Caco-2 (cell line): ENCODE measurements around the gene MIGA1. TPM values are rescaled to one million over a fixed set of nuclear protein-coding genes. Genes with fewer than 3 reads are reported as not detected.
"Not testable (repeated sequence)": the region's sequence is repeated elsewhere in the genome, so short reads cannot be mapped to it uniquely, and the experiment has no call there.

Experiments used
- BruUV-seq: library from RNA; stranded (reverse); fragments of 400-500 nt; replicated peaks from 2 replicates; lab custom pipeline; 2021; lab: Mats Ljungman, UMichigan
- CTCF ChIA-PET: fragments of 300-600 bp; sonication (Branson Sonifier 250); formaldehyde crosslinking; loops from one replicate; lab custom pipeline; 2022; ENCODE audit warnings: antibody characterized with exemption; lab: Charles Lee
- POLR2A ChIA-PET: fragments of 300-600 bp; sonication (Branson Sonifier 250); formaldehyde crosslinking; loops from one replicate; lab custom pipeline; 2022; ENCODE audit warnings: antibody characterized with exemption; lab: Charles Lee
- DNase-seq, 2 experiments: peaks; one replicate each; pipeline versions ENCODE4 v3.0.0 to v3.0.0-alpha.2; 2020 to 2022
- H3K27me3 ChIP-seq: replicated peaks from 2 replicates; pipeline ENCODE4 v1.6.0; 2011; ENCODE audit warnings: low read length; ENCODE audit not compliant: control insufficient read depth, insufficient read depth
- H3K36me3 ChIP-seq: 2 replicates; pipeline ENCODE4 v1.5.1; 2011; ENCODE audit warnings: low read length; ENCODE audit not compliant: control insufficient read depth, insufficient read depth
- H3K4me1 ChIP-seq: fragments of 250-450 bp; sonication (Bioruptor Pico); 2 replicates; pipeline ENCODE4 v1.5.1; 2020; ENCODE audit warnings: mild to moderate bottlenecking
- H3K4me3 ChIP-seq: 2 replicates; pipeline ENCODE4 v1.5.1; 2011; ENCODE audit warnings: low read depth, mild to moderate bottlenecking, control low read depth, low read length
- H3K9me3 ChIP-seq: fragments of 250-450 bp; sonication (Bioruptor Pico); 2 replicates; pipeline ENCODE4 v1.5.1; 2020; ENCODE audit warnings: mild to moderate bottlenecking, moderate library complexity
- H3K27ac Mint-ChIP-seq: one replicate; pipeline ENCODE4 v1.8.0; 2022; ENCODE audit warnings: mixed read lengths; ENCODE audit not compliant: unreplicated experiment
- H3K27me3 Mint-ChIP-seq: one replicate; pipeline ENCODE4 v1.8.0; 2022; ENCODE audit warnings: mixed read lengths; ENCODE audit not compliant: insufficient read depth, unreplicated experiment
- H3K36me3 Mint-ChIP-seq: one replicate; pipeline ENCODE4 v1.8.0; 2022; ENCODE audit warnings: mild to moderate bottlenecking, mixed read lengths; ENCODE audit not compliant: insufficient read depth, unreplicated experiment
- H3K4me1 Mint-ChIP-seq: one replicate; pipeline ENCODE4 v1.8.0; 2022; ENCODE audit warnings: low read depth, mixed read lengths; ENCODE audit not compliant: unreplicated experiment
- H3K4me3 Mint-ChIP-seq: one replicate; pipeline ENCODE4 v1.8.0; 2022; ENCODE audit warnings: mild to moderate bottlenecking, moderate library complexity, mixed read lengths; ENCODE audit not compliant: unreplicated experiment
- H3K9me3 Mint-ChIP-seq: one replicate; pipeline ENCODE4 v1.8.0; 2022; ENCODE audit warnings: mixed read lengths; ENCODE audit not compliant: unreplicated experiment
- intact Hi-C: fragments of 100-400 bp; cut with micrococcal nuclease; formaldehyde crosslinking; loops from one replicate; pipeline ENCODE4 v1.10.0; 2022; ENCODE audit not compliant: unreplicated experiment
- total RNA-seq: library from RNA; stranded (reverse); gene quantifications from 2 replicates; pipeline ENCODE4 v1.2.3, GENCODE V29; 2022
- TF ChIP-seq, protein P1 (sequence below), 2 experiments: fragments of 200-600 bp in 1 of 2; IDR thresholded peaks; 1 replicate in 1 of 2; 2 replicates in 1 of 2; pipeline versions ENCODE4 v1.5.1 to v1.8.0; 2011 to 2022; ENCODE audit warnings: antibody characterized with exemption in 1 of 2, control low read depth in 1 of 2, inconsistent platforms in 1 of 2, low read depth in 1 of 2, low read length in 1 of 2, mild to moderate bottlenecking in 1 of 2, moderate library complexity in 1 of 2; ENCODE audit not compliant: insufficient read depth in 1 of 2, severe bottlenecking in 1 of 2, unreplicated experiment in 1 of 2

The MIGA1 gene
- total RNA-seq, 1 experiment from 2014 or later, result 12.0 TPM

DNA sequence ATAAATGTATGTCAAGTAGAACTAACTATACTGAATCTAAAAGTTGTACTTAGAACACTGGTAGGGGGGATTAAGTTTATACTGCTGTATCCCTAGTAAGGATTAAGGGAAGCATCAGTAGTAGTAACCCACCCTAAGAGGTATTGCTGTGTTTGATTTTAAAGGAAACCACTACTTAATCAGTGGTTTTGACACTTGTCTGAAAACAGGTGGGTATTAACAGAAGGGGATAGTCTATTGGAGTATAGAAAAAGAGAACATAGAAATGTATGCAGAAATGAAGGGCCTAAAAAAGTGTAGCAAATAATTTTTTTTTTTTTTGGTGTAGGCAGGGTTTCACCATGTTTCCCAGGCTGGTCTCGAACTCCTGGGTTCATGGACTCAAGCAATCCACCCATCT lies 2.2 kb downstream of the MIGA1 start:
- intact Hi-C loops, result no loop called here
- TF ChIP-seq, protein P1, sequence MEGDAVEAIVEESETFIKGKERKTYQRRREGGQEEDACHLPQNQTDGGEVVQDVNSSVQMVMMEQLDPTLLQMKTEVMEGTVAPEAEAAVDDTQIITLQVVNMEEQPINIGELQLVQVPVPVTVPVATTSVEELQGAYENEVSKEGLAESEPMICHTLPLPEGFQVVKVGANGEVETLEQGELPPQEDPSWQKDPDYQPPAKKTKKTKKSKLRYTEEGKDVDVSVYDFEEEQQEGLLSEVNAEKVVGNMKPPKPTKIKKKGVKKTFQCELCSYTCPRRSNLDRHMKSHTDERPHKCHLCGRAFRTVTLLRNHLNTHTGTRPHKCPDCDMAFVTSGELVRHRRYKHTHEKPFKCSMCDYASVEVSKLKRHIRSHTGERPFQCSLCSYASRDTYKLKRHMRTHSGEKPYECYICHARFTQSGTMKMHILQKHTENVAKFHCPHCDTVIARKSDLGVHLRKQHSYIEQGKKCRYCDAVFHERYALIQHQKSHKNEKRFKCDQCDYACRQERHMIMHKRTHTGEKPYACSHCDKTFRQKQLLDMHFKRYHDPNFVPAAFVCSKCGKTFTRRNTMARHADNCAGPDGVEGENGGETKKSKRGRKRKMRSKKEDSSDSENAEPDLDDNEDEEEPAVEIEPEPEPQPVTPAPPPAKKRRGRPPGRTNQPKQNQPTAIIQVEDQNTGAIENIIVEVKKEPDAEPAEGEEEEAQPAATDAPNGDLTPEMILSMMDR (IDR thresholded peaks at IDR 0.05; ENCODE audit: insufficient read depth in 1 of 2, low read depth in 1 of 2, low read length in 1 of 2, severe bottlenecking in 1 of 2, unreplicated experiment in 1 of 2), result no peak
- Mint-ChIP-seq H3K4me1 (peaks cover 11% of the 10 kb centered on the region), H3K36me3 (peaks cover 21% of the 10 kb centered on the region), H3K4me3 (no peak overlapping the region), H3K27me3 (no peaks in the 10 kb centered on the region), H3K9me3 (no peaks in the 10 kb centered on the region), H3K27ac (no peak overlapping the region)
- H3K4me3 ChIP-seq, result no peak overlapping the region
- no peak for DNase-seq
- no peaks in the 10 kb centered on the region for H3K27me3 ChIP-seq
- no peaks in the 10 kb centered on the region for H3K36me3 ChIP-seq
- CTCF ChIA-PET, result no interaction called here
- POLR2A ChIA-PET, result no interaction called here
- BruUV-seq, result no TSS peak
- H3K9me3 ChIP-seq, result no peaks in the 10 kb centered on the region
- peaks cover 11% of the 10 kb centered on the region for H3K4me1 ChIP-seq

DNA sequence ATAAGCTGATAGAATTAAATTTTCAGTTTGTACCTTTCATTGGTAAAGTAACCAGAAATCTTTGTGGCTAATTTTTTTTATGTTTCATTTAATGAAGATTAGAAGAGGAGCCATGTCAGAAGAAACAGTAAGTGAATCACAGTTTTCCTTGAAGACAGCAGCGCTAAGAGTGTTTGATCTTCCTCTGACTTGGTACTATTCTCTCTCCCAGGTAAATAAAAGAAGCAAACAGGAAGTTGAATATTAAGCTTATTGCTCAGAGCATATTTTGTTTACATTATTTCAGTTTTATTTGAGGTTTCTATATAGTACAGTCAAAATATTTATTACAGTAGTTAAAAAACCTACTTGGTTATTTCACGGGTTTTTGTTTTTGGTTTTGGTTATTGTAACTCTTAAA lies 3.7 kb downstream of the MIGA1 start:
- H3K27ac Mint-ChIP-seq, result no peak overlapping the region
- no TSS peak for BruUV-seq
- intact Hi-C loops, result no loop called here
- no peak overlapping the region for H3K4me3 ChIP-seq
- no peaks in the 10 kb centered on the region for H3K36me3 ChIP-seq
- H3K27me3 Mint-ChIP-seq, result no peaks in the 10 kb centered on the region
- H3K9me3 Mint-ChIP-seq, result no peaks in the 10 kb centered on the region
- no peaks in the 10 kb centered on the region for H3K4me1 ChIP-seq
- peaks cover 6% of the 10 kb centered on the region for H3K4me1 Mint-ChIP-seq
- H3K36me3 Mint-ChIP-seq, result peaks cover 25% of the 10 kb centered on the region
- ChIA-PET CTCF (no interaction called here), POLR2A (no interaction called here)
- TF ChIP-seq, protein P1 (IDR thresholded peaks at IDR 0.05; ENCODE audit: insufficient read depth in 1 of 2, low read depth in 1 of 2, low read length in 1 of 2, severe bottlenecking in 1 of 2, unreplicated experiment in 1 of 2), result no peak
- no peak for DNase-seq
- H3K9me3 ChIP-seq, result no peaks in the 10 kb centered on the region
- no peaks in the 10 kb centered on the region for H3K27me3 ChIP-seq
- no peak overlapping the region for H3K4me3 Mint-ChIP-seq

DNA sequence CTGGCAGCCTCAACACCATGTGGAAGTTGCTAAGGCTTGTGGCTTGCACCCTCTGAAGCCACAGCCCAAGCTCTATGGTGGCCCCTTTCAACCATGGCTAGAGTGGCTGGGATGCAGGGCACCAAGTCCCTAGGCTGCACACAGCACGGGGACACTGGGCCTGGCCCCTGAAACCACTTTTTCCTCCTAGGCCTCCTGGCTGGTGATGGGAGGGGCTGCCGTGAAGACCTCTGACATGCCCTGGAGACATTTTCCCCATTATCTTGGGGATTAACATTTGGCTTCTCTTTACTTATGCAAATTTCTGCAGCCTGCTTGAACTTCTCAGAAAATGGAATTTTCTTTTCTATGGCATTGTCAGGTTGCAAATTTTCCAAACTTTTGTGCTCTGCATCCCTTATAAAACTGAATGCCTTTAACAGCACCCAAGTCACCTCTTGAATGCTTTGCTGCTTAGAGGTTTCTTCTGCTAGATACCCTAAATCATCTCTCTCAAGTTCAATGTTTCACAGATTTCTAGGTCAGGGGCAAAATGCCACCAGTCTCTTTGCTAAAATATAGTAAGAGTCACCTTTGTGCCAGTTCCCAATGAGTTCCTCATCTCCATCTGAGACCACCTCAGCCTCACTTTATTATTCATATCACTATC lies 6.8 kb downstream of the MIGA1 start:
- BruUV-seq, H3K4me3 Mint-ChIP-seq, H3K4me1 ChIP-seq, H3K27me3 ChIP-seq, H3K27ac Mint-ChIP-seq, H3K9me3 Mint-ChIP-seq, H3K4me1 Mint-ChIP-seq, H3K4me3 ChIP-seq, H3K9me3 ChIP-seq, H3K27me3 Mint-ChIP-seq, CTCF ChIA-PET, intact Hi-C loops, DNase-seq, POLR2A ChIA-PET, H3K36me3 ChIP-seq: not testable (repeated sequence)
- peaks cover 33% of the 10 kb centered on the region for H3K36me3 Mint-ChIP-seq
